Activated T-cell treated with anti-CD3 and anti-CD28 coated beads for 48 hours (primary cell): ENCODE data around the gene C5orf63.
"Not testable (repeated sequence)": the region's sequence is repeated elsewhere in the genome, so short reads cannot be mapped to it uniquely, and the experiment has no call there.

Experiments
- DNase-seq: peaks from one replicate; pipeline ENCODE4 v3.0.0-alpha.2; 2020; ENCODE audit warnings: low read depth

Gene C5orf63

GRCh38 chr5:127074466-127074865, 1.2 kb upstream of the C5orf63 start:
- no peak for DNase-seq

- no peak for DNase-seq
These were observed 3.1 kb downstream of the C5orf63 start for GRCh38 chr5:127070243-127070642.

DNA sequence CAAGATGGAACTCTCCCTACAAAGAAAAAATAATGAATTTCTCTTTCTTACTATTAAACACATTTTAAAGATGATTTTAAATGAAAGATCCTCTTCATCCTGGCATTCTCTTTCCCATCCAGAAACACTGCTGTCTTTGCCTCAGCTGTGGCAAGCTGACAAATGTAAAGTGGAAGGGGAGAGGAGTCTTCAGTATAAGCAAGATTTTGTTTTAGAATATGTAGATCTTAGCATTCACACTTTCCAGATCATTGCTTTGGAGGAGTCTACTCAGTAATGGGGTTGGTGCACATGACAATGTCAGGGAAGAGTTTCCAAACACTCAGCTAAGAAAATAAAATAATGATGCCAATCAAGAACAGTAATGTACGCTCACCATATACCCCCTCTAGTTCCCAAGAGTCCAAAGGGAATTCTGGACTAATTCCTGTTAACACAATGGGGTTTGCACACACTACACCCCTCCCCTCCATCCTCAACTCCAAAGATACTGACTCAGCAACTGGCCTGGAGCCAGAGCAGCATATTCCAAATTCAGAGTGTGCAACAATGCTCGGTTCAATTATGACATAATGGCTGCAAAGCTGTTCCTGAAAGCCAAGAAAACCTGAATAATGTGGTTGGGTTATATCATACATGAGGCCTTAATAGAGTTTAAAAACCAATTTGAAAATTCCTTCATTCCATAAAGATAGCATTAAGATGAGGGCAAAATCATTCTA, 4.6 kb downstream of the C5orf63 start:
- DNase-seq: no peak

- no peak for DNase-seq
These were observed 6.6 kb downstream of the C5orf63 start for GRCh38 chr5:127066721-127067120.

DNA sequence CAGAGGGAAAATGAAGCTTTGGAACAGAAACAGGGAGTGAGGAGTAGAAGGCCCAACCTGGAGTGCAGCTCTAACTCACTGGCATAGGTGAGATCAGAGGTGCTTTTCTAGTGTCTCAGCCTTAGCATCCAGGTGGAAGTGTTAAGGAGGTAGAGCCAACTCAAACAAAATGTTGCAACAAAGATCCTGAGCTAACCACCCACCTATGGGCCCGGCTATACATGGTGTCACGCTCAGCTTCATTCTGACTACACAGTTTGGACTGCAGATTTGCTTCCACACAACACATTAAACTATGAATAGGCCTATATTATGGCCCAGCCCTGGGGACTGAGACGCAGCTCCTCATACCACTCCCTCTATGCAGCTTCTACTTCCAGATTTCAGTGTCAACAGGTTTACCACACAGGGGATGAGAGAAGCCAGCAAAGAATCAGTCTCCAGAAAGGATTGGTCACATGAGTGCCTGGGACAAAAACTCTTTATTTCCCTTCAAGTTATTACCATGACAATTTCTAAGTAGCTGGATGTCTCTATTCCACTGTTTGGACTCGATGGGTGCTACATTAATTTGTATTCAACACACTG, 9.0 kb downstream of the C5orf63 start:
- DNase-seq: no peak

GRCh38 chr5:127063257-127063913, 9.9 kb downstream of the C5orf63 start:
- no peak for DNase-seq

DNA sequence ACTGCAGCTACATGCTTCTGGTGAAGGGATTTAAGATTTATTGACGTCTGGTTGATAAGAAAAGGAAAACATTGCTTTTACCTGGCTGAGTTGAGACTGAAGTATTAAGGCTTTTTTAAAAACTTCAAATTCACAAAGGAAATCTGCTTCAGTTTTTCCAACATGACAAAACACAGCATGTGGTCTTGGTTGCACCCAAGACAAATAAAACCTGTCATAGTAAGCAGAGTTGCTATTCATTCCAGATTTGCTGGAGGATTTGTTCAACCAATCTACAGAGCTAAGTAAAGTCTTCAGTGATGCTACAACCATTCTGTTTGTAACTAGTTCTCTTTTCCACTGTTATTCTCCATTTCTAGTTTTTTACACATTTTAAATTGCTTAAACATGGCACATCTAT, 11.3 kb downstream of the C5orf63 start:
- DNase-seq: no peak

DNA sequence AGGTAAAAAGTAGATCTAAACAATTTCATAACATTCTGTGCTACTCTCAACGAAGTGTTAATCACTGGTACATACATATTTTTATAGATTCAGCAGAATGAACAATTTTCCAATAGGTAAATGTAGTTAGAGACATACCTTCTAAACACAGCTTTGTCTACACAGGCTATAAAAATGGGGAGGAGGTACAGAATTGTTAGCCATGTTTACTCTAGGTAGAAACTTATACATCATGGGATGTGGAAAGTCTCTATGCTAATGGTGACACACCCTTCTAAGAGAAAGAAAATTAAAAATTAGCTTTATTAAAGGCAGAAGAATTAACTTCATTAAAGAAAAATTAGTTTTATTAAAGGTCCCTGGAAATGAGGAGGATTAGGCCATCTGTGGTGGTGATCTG, 11.8 kb downstream of the C5orf63 start:
- DNase-seq: no peak

GRCh38 chr5:127060470-127060985, 12.8 kb downstream of the C5orf63 start:
- no peak for DNase-seq

DNA sequence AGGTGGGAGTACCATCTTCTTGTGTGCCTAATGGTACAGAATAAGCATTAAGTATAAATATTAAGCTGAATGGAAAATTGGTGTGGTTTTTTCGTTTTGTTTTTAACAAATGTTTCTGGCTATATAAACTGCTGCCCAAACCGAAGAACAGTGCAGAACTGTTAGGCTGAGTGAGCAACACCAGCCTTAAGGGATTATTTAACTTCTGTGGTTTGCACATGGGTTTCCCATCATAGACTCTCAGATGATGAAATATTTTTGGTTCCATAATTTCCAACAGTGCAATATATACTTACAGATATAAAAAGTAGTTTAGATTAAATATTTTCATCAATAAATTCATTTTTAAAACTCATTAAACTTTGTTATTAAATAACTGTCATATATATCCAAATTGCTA, 16.4 kb downstream of the C5orf63 start:
- no peak for DNase-seq

DNA sequence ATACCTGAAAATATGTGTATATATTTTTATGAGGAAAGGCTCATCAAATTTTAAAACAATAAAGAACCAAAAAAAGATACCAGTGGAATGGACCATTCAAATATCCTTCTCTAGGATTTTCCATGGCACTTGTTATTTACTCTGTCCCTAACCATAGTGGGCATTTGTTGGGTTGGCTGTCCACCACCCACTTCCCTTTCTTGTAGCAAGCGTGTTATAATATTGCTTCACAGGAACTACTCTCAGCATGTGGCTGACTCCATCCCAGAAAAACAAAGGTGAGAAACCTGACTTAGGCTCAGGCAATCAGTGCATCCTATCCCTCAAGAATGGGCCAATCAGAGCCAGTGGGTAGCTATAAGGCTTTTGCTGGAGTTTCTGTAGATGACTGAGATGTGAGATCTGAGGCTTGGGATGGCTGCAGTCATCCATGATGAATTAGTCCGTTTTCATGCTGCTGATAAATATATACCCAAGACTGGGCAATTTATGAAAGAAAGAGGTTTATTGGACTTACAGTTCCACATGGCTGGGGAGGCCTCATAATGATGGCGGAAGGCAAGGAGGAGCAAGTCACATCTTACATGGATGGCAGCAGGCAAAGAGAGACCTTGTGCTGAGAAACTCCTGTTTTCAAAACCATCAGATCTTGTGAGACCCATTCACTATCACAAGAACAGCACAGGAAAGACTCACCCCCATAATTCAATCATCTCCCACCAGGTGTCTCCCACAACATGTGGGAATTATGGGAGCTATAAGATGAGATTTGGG, 17.2 kb downstream of the C5orf63 start:
- DNase-seq: no peak

- DNase-seq: not testable (repeated sequence)
These were observed 19.8 kb downstream of the C5orf63 start for GRCh38 chr5:127053551-127053950.

GRCh38 chr5:127053049-127053448, 20.3 kb downstream of the C5orf63 start:
- DNase-seq: no peak

GRCh38 chr5:127051591-127051990, 21.7 kb downstream of the C5orf63 start:
- no peak for DNase-seq

GRCh38 chr5:127046343-127047072, 26.8 kb downstream of the C5orf63 start:
- no peak for DNase-seq

DNA sequence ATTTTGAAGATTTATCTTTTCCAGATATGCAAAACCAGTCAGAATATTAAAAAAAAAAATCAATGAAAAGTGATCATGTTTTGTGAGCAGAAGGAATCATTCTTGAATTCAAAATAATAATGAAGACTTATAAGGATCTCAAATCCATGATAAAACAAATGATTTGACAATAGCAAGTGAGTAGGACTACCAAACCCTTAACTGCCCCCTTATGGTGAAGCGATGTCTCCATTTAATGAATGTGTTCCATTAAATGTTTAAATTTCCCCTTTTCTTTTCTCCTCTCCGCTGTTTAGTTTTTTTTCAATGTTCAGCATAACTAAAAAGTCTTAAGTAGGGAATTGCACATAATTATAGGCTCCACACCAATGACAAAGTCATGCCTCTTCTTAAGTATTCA, 30.7 kb downstream of the C5orf63 start:
- DNase-seq: no peak

- DNase-seq: no peak
These were observed 31.7 kb downstream of the C5orf63 start for GRCh38 chr5:127041571-127041970.

- no peak for DNase-seq
These were observed 32.3 kb downstream of the C5orf63 start for GRCh38 chr5:127040796-127041520.

- DNase-seq: no peak
These were observed 34.8 kb downstream of the C5orf63 start for GRCh38 chr5:127038550-127038949.

- no peak for DNase-seq
These were observed 41.5 kb downstream of the C5orf63 start for GRCh38 chr5:127031863-127032232.
